ENCODE results near the gene AIFM3. TPM values are rescaled to one million over a fixed set of nuclear protein-coding genes. Genes with fewer than 3 reads are reported as not detected.

The AIFM3 gene
- total RNA-seq, 1 donor from 2014 or later, result 1.3 TPM

GRCh38 chr22:20994128-20994901, 27.3 kb downstream of the AIFM3 start:
- H3K4me3 Mint-ChIP-seq, result no peak overlapping the region
- CTCF ChIA-PET, result no interaction called here
- H3K36me3 Mint-ChIP-seq (ENCODE audit: low read depth), result peaks cover 57% of the 10 kb centered on the region
- intact Hi-C loops (cut with micrococcal nuclease), result no loop called here
- ATAC-seq (ENCODE audit: low read depth) (no peak), DNase-seq (no peak)
- no peak for TF ChIP-seq CTCF (IDR thresholded peaks at IDR 0.05)
- POLR2A ChIA-PET, result no interaction called here
- no peaks in the 10 kb centered on the region for H3K27me3 Mint-ChIP-seq
- H3K9me3 Mint-ChIP-seq, result no peaks in the 10 kb centered on the region
- no peak overlapping the region for H3K27ac Mint-ChIP-seq
- peaks cover 2% of the 10 kb centered on the region for H3K4me1 Mint-ChIP-seq

- no peak for DNase-seq
- intact Hi-C loops (cut with micrococcal nuclease), result no loop called here
- ChIA-PET CTCF (no interaction called here), POLR2A (no interaction called here)
- peaks cover 61% of the 10 kb centered on the region for H3K36me3 Mint-ChIP-seq (ENCODE audit: low read depth)
- H3K4me1 Mint-ChIP-seq, result peaks cover under 1% of the 10 kb centered on the region
- H3K27me3 Mint-ChIP-seq, result no peaks in the 10 kb centered on the region
- no peak overlapping the region for H3K4me3 Mint-ChIP-seq
- H3K27ac Mint-ChIP-seq, result no peak overlapping the region
- H3K9me3 Mint-ChIP-seq, result no peaks in the 10 kb centered on the region
- no peak for TF ChIP-seq CTCF (IDR thresholded peaks at IDR 0.05)
- ATAC-seq (ENCODE audit: low read depth), result no peak
These were observed 27.8 kb downstream of the AIFM3 start for GRCh38 chr22:20994902-20995241.

GRCh38 chr22:20995329-20996030, 28.4 kb downstream of the AIFM3 start:
- no peak for DNase-seq
- Mint-ChIP-seq H3K4me1 (peaks cover 6% of the 10 kb centered on the region), H3K9me3 (no peaks in the 10 kb centered on the region), H3K36me3 (ENCODE audit: low read depth) (peaks cover 62% of the 10 kb centered on the region), H3K27ac (no peak overlapping the region), H3K4me3 (no peak overlapping the region), H3K27me3 (no peaks in the 10 kb centered on the region)
- CTCF ChIA-PET, result no interaction called here
- intact Hi-C loops (cut with micrococcal nuclease), result no loop called here
- POLR2A ChIA-PET, result no interaction called here
- no peak for TF ChIP-seq CTCF (IDR thresholded peaks at IDR 0.05)
- no peak for ATAC-seq (ENCODE audit: low read depth)

- Mint-ChIP-seq H3K27ac (no peak overlapping the region), H3K9me3 (no peaks in the 10 kb centered on the region), H3K4me3 (no peak overlapping the region), H3K27me3 (no peaks in the 10 kb centered on the region), H3K4me1 (peaks cover 12% of the 10 kb centered on the region), H3K36me3 (ENCODE audit: low read depth) (peaks cover 58% of the 10 kb centered on the region)
- CTCF ChIA-PET, result no interaction called here
- POLR2A ChIA-PET, result no interaction called here
- ATAC-seq (ENCODE audit: low read depth) (no peak), DNase-seq (no peak)
- intact Hi-C loops (cut with micrococcal nuclease), result no loop called here
- no peak for TF ChIP-seq CTCF (IDR thresholded peaks at IDR 0.05)
These were observed 29.0 kb downstream of the AIFM3 start for GRCh38 chr22:20996031-20996410.

GRCh38 chr22:20996598-20997535, 29.8 kb downstream of the AIFM3 start:
- peaks cover 57% of the 10 kb centered on the region for H3K36me3 Mint-ChIP-seq (ENCODE audit: low read depth)
- TF ChIP-seq CTCF (IDR thresholded peaks at IDR 0.05), result no peak
- peaks cover 18% of the 10 kb centered on the region for H3K4me1 Mint-ChIP-seq
- intact Hi-C loops (cut with micrococcal nuclease), result no loop called here
- H3K4me3 Mint-ChIP-seq, result no peak overlapping the region
- POLR2A ChIA-PET, result no interaction called here
- DNase-seq (no peak), ATAC-seq (ENCODE audit: low read depth) (no peak)
- no peak overlapping the region for H3K27ac Mint-ChIP-seq
- CTCF ChIA-PET, result no interaction called here
- no peaks in the 10 kb centered on the region for H3K27me3 Mint-ChIP-seq
- no peaks in the 10 kb centered on the region for H3K9me3 Mint-ChIP-seq
